ENCODE data around the gene ACSL1.
"Not testable (repeated sequence)": the region's sequence is repeated elsewhere in the genome, so short reads cannot be mapped to it uniquely, and the experiment has no call there.

Gene ACSL1

GRCh38 chr4:184825896-184826690 is at the start of gene ACSL1:
ACSL1 (minus strand) TSS chr4:184825968; CDS start chr4:184803514, 22,454 bp downstream.
- no peak for DNase-seq (ENCODE audit: low spot score)

DNA sequence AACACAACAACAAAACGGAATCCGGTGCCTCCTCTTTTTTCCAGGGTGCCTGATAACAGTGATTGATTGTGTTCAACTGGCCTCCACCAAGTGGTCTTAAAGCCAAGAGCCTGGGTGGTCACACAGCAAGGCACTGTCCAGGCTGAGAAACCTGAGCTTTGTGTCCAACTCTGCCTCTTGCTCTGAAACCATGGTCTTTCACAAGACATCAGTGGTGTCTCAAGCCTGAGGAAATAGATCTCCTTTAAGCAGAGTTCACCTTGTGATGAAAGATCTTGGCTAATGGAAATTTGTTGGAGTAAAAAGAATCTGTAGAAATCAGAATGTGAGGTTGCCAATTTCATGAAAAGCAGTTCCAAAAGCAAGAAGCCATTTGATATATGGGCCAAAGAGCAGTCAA is 47.3 kb upstream of the ACSL1 start:
- DNase-seq (ENCODE audit: low spot score), result no peak

- DNase-seq (ENCODE audit: low spot score), result no peak
These were observed 45.0 kb upstream of the ACSL1 start for GRCh38 chr4:184870718-184871117.

- DNase-seq (ENCODE audit: low spot score), result no peak
These were observed 42.9 kb upstream of the ACSL1 start for GRCh38 chr4:184868623-184869022.

GRCh38 chr4:184863916-184864315 is 38.1 kb upstream of the ACSL1 start:
- DNase-seq (ENCODE audit: low spot score), result no peak

- DNase-seq (ENCODE audit: low spot score), result peak; percentile 20
These were observed 35.3 kb upstream of the ACSL1 start for GRCh38 chr4:184861047-184861446.

- DNase-seq (ENCODE audit: low spot score), result no peak
These were observed 34.4 kb upstream of the ACSL1 start for GRCh38 chr4:184860018-184860779.

- DNase-seq (ENCODE audit: low spot score), result no peak
These were observed 31.8 kb upstream of the ACSL1 start for GRCh38 chr4:184857441-184858121.

GRCh38 chr4:184856277-184856609 is 30.5 kb upstream of the ACSL1 start:
- DNase-seq (ENCODE audit: low spot score), result peak; percentile 16

- DNase-seq (ENCODE audit: low spot score), result no peak
These were observed 28.9 kb upstream of the ACSL1 start for GRCh38 chr4:184854673-184855072.

DNA sequence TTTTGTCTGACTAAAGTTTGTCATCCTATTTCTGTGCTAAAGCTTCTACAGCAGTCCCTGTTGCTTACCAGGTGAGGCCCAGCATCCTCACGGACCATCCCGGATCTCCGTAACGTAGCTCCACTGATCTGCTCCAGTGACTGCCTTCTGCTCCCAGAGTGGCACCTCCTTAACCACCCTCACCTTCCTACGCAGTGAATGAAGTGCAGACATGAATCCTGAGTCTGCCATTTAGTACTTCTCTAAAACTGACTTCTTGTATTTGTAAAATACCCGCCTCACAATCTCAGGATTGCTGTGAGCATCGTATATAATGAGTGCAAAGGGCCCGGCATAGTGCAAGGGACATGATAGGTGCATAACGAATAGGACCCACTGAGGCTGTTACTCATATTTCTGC is 27.7 kb upstream of the ACSL1 start:
- no peak for DNase-seq (ENCODE audit: low spot score)

- no peak for DNase-seq (ENCODE audit: low spot score)
These were observed 26.1 kb upstream of the ACSL1 start for GRCh38 chr4:184851886-184852285.

- DNase-seq (ENCODE audit: low spot score), result peak; percentile 11
These were observed 25.4 kb upstream of the ACSL1 start for GRCh38 chr4:184851200-184851541.

GRCh38 chr4:184850431-184851199 is 24.8 kb upstream of the ACSL1 start:
- DNase-seq (ENCODE audit: low spot score), result no peak

DNA sequence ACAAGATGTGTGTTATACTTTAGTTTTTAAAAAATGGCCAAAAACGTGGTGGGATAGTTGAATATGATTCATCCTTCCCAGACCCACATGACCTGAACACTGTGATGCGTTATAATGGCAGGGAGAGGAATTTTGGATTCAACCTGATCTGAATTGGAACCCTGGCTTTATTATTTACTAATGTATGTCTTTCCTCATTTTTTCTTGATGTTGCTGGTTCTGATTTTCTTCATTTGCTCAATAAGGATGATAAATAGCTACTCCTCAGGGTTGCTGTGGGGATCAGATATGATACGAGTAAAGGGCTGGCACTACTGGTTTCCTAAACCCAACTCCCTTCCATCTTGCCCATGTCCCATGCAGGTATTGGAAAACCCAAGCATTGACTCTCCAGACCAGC is 24.2 kb upstream of the ACSL1 start:
- no peak for DNase-seq (ENCODE audit: low spot score)

DNA sequence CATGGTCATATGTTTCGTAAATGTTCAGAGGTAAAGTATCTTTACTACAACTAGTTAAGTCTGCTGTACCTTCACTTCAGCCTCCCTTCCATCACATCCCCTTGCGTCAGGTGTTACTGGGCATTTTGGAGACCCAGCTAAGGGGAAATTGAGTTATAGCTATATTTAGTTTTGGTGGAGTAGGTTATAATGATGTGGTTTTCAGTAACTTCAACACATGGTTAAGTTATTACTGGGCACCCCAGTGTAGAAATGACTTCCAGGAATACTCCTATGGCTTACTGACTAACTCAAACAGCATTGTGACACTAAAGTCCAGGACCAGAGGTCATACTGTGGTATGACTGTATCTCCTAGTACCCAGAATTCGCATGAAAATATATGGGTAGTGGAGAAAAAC is 23.4 kb upstream of the ACSL1 start:
- DNase-seq (ENCODE audit: low spot score), result no peak

DNA sequence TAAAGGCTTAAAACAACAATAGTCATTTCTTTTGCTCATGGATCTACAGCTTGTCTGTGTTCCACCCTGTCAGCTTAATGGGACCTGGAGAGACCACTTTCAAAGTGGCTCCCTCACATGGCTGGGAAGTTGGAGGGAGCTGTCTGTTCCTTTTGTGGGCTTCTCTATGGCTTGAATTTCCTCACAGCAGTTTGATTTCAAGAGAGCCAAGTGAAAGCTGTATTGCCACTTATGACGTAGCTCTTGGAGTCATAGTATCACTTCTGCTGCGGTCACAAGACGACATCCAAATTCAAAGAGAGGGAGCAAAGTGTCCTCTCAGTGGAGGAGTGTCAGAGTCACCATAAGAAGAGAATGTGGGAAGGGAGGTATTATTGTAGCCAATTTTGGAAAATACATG is 22.7 kb upstream of the ACSL1 start:
- DNase-seq (ENCODE audit: low spot score), result peak; percentile 58

GRCh38 chr4:184846531-184846930 is 20.8 kb upstream of the ACSL1 start:
- no peak for DNase-seq (ENCODE audit: low spot score)

GRCh38 chr4:184845367-184846021 is 19.7 kb upstream of the ACSL1 start:
- DNase-seq (ENCODE audit: low spot score), result no peak

DNA sequence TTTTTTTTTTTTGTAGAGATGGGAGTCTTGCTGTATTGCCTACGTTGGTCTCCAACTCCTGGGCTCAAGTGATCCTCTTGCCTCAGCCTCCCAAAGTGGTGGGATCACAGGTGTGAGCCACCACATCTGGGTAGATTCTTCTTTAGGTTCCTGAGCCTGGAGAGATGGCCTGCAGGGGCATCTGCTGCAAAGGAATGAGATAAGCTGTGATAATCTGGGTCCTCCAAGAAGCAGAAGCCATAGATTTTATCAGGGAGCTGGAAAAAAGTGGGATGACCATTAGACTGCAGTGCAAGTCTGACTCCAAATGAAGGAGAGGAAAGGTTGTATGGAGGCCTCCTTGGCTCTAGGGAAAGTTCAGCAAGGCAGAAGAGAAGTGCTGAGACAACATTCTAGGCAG is 19.0 kb upstream of the ACSL1 start:
- no peak for DNase-seq (ENCODE audit: low spot score)

DNA sequence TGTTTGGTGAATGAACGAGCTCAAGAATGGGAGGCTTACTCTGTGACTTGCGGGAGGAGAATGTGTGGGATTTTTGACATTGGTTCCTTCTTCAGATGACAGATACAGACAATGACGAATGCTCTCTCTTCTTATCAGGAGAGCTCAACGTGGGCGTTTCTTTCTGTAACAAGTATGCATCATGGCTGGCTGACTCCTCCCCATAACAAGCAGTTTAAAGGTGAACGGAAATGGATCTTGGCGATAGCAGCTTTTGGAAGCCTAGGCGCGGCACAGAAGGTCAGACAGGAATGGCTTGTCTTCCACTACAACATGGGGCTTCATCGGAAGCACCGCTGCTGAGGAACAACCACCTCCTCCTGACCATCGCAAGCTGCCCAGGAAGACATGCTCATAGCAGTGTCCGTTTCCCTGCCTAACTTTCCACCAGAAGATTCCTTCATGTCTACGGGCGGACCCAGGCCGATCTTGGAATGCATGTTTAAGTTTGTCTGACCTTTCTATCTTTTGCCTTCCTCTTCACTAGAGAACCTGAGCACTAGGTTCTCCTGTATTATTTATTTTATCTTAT is 18.3 kb upstream of the ACSL1 start:
- no peak for DNase-seq (ENCODE audit: low spot score)

DNA sequence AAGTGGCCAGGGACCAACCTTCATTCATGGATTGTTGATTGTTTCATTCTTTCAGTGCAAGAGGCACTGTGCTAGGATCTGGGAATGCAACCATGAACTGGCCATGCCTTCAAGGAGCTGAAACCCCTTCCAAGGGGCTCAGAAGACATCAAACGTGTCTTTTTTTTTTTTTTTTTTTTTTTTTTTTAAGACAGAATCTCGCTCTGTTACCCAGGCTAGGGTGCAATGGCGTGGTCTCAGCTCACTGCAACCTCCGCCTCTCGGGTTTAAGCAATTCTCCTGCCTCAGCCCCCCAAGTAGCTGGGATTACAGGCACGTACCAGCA is 13.3 kb upstream of the ACSL1 start:
- not testable (repeated sequence) for DNase-seq (ENCODE audit: low spot score)
